Measurements from ENCODE around the gene MTFP1. TPM values are rescaled to one million over a fixed set of nuclear protein-coding genes. Genes with fewer than 3 reads are reported as not detected.

The MTFP1 gene
- total and polyA plus RNA-seq, 4 donors = 6.8 to 20.2 (median 8.8) TPM

GRCh38 chr22:30432096-30432495 is 6.5 kb downstream of the MTFP1 start:
- Histone ChIP-seq H3K27ac (ENCODE audit: low read depth in 1 of 2, low read length in 2 of 2) (no peak overlapping the region), H3K9ac (ENCODE audit: low read depth in 1 of 2, low read length in 2 of 2) (no peak overlapping the region), H3K4me1 (ENCODE audit: control insufficient read depth in 4 of 4, insufficient read depth in 4 of 4, low read length in 3 of 4) (peaks cover 4 to 28% (median 18%) of the 10 kb centered on the region in 4 donors), H3K4me3 (ENCODE audit: low read depth in 1 of 3, low read length in 3 of 3) (no peak overlapping the region), H3K9me3 (ENCODE audit: control insufficient read depth in 4 of 4, low read length in 3 of 4) (no peaks in the 10 kb centered on the region), H3K36me3 (ENCODE audit: control insufficient read depth in 4 of 4, insufficient read depth in 3 of 4, low read depth in 1 of 4, low read length in 3 of 4) (peaks cover 0 to 4% (median 0%) of the 10 kb centered on the region in 4 donors), H3K27me3 (ENCODE audit: control insufficient read depth in 4 of 4, insufficient read depth in 4 of 4, low read length in 3 of 4) (no peaks in the 10 kb centered on the region)
- TF ChIP-seq EGR1 (IDR thresholded peaks at IDR 0.05; ENCODE audit: low read depth in 2 of 2) (no peak), CTCF (IDR thresholded peaks at IDR 0.05; ENCODE audit: low read depth, low read length, missing input control) (no peak), FOXA1 (IDR thresholded peaks at IDR 0.05) (no peak), FOXA2 (IDR thresholded peaks at IDR 0.05) (no peak), RXRA (IDR thresholded peaks at IDR 0.05) (no peak), ATF3 (IDR thresholded peaks at IDR 0.05) (no peak), TAF1 (conservative IDR thresholded peaks at IDR 0.05) (no peak), NR2F2 (IDR thresholded peaks at IDR 0.05) (no peak), REST (IDR thresholded peaks at IDR 0.05) (no peak), HNF4G (IDR thresholded peaks at IDR 0.05) (no peak), RAD21 (IDR thresholded peaks at IDR 0.05) (no peak), GABPA (IDR thresholded peaks at IDR 0.05 in 1 of 2, conservative IDR thresholded peaks at IDR 0.05 in 1 of 2) (no peak)
- 86% methylated on average over 4 of the region's 4 CpGs for WGBS
- no peak for DNase-seq (ENCODE audit: low spot score)

- Histone ChIP-seq H3K36me3 (ENCODE audit: control insufficient read depth in 4 of 4, insufficient read depth in 3 of 4, low read depth in 1 of 4, low read length in 3 of 4) (peaks cover 0 to 2% (median 0%) of the 10 kb centered on the region in 4 donors), H3K9ac (ENCODE audit: low read depth in 1 of 2, low read length in 2 of 2) (no peak overlapping the region), H3K27me3 (ENCODE audit: control insufficient read depth in 4 of 4, insufficient read depth in 4 of 4, low read length in 3 of 4) (no peaks in the 10 kb centered on the region), H3K9me3 (ENCODE audit: control insufficient read depth in 4 of 4, low read length in 3 of 4) (no peaks in the 10 kb centered on the region), H3K27ac (ENCODE audit: low read depth in 1 of 2, low read length in 2 of 2) (no peak overlapping the region), H3K4me1 (ENCODE audit: control insufficient read depth in 4 of 4, insufficient read depth in 4 of 4, low read length in 3 of 4) (peaks cover 4 to 28% (median 18%) of the 10 kb centered on the region in 4 donors), H3K4me3 (ENCODE audit: low read depth in 1 of 3, low read length in 3 of 3) (no peak overlapping the region)
- DNase-seq (ENCODE audit: low spot score) = no peak
- WGBS = 44% methylated on average over 2 of the region's 2 CpGs
- TF ChIP-seq RXRA (IDR thresholded peaks at IDR 0.05) (peak; percentile 59 to 86), JUND (IDR thresholded peaks at IDR 0.05) (peak in 1 of 2 donors; percentile 49), ZBTB33 (IDR thresholded peaks at IDR 0.05) (no peak), FOXA1 (IDR thresholded peaks at IDR 0.05) (no peak), NR2F2 (IDR thresholded peaks at IDR 0.05) (peak; percentile 17), CTCF (IDR thresholded peaks at IDR 0.05; ENCODE audit: low read depth, low read length, missing input control) (no peak), TAF1 (conservative IDR thresholded peaks at IDR 0.05) (no peak), FOXA2 (IDR thresholded peaks at IDR 0.05) (no peak), SP1 (IDR thresholded peaks at IDR 0.05) (peak; percentile 47), EGR1 (IDR thresholded peaks at IDR 0.05; ENCODE audit: low read depth in 2 of 2) (peak in 1 of 2 donors; percentile 14), MAX (IDR thresholded peaks at IDR 0.05) (no peak), HNF4G (IDR thresholded peaks at IDR 0.05) (peak; percentile 91), YY1 (IDR thresholded peaks at IDR 0.05) (peak; percentile 22), GABPA (IDR thresholded peaks at IDR 0.05 in 1 of 2, conservative IDR thresholded peaks at IDR 0.05 in 1 of 2) (no peak), RAD21 (IDR thresholded peaks at IDR 0.05) (peak in 1 of 2 donors; percentile 7), ATF3 (IDR thresholded peaks at IDR 0.05) (no peak), HNF4A (conservative IDR thresholded peaks at IDR 0.05) (peak; percentile 94 to 96)
Measured at GRCh38 chr22:30432520-30432919, 7.0 kb downstream of the MTFP1 start.

All from liver (tissue), 9 donors.